Measurements from ENCODE around the gene HTR3A.

HTR3A gene

GRCh38 chr11:113949891-113950290 is 25.0 kb upstream of the HTR3A start:
- Histone ChIP-seq H3K36me3 (ENCODE audit: insufficient read depth, low read length) (no peaks in the 10 kb centered on the region), H3K27me3 (ENCODE audit: control insufficient read depth, insufficient read depth, low read length) (peaks cover 56% of the 10 kb centered on the region), H3K4me3 (ENCODE audit: low read length) (no peak overlapping the region), H3K4me1 (ENCODE audit: control insufficient read depth, insufficient read depth, low read length) (no peaks in the 10 kb centered on the region), H3K4me2 (ENCODE audit: low read length) (no peak overlapping the region), H3K9me3 (replicated peaks; ENCODE audit: low read length) (no peaks in the 10 kb centered on the region), H3K9ac (ENCODE audit: low read depth, low read length) (no peak overlapping the region)

- H3K4me2 ChIP-seq (ENCODE audit: low read length), result no peak overlapping the region
- no peaks in the 10 kb centered on the region for H3K9me3 ChIP-seq (replicated peaks; ENCODE audit: low read length)
- H3K4me1 ChIP-seq (ENCODE audit: control insufficient read depth, insufficient read depth, low read length), result no peaks in the 10 kb centered on the region
- H3K27me3 ChIP-seq (ENCODE audit: control insufficient read depth, insufficient read depth, low read length), result peaks cover 56% of the 10 kb centered on the region
- H3K9ac ChIP-seq (ENCODE audit: low read depth, low read length), result no peak overlapping the region
- no peak overlapping the region for H3K4me3 ChIP-seq (ENCODE audit: low read length)
- no peaks in the 10 kb centered on the region for H3K36me3 ChIP-seq (ENCODE audit: insufficient read depth, low read length)
Measured at GRCh38 chr11:113951537-113951936, 23.4 kb upstream of the HTR3A start.

GRCh38 chr11:113952070-113952469 is 22.8 kb upstream of the HTR3A start:
- H3K9me3 ChIP-seq (replicated peaks; ENCODE audit: low read length), result no peaks in the 10 kb centered on the region
- H3K4me1 ChIP-seq (ENCODE audit: control insufficient read depth, insufficient read depth, low read length), result no peaks in the 10 kb centered on the region
- H3K4me2 ChIP-seq (ENCODE audit: low read length), result no peak overlapping the region
- H3K36me3 ChIP-seq (ENCODE audit: insufficient read depth, low read length), result no peaks in the 10 kb centered on the region
- H3K4me3 ChIP-seq (ENCODE audit: low read length), result no peak overlapping the region
- H3K27me3 ChIP-seq (ENCODE audit: control insufficient read depth, insufficient read depth, low read length), result peaks cover 60% of the 10 kb centered on the region
- H3K9ac ChIP-seq (ENCODE audit: low read depth, low read length), result no peak overlapping the region

GRCh38 chr11:113952588-113952987 is 22.3 kb upstream of the HTR3A start:
- no peak overlapping the region for H3K9ac ChIP-seq (ENCODE audit: low read depth, low read length)
- no peak overlapping the region for H3K4me3 ChIP-seq (ENCODE audit: low read length)
- peaks cover 60% of the 10 kb centered on the region for H3K27me3 ChIP-seq (ENCODE audit: control insufficient read depth, insufficient read depth, low read length)
- H3K4me2 ChIP-seq (ENCODE audit: low read length), result no peak overlapping the region
- H3K4me1 ChIP-seq (ENCODE audit: control insufficient read depth, insufficient read depth, low read length), result no peaks in the 10 kb centered on the region
- no peaks in the 10 kb centered on the region for H3K9me3 ChIP-seq (replicated peaks; ENCODE audit: low read length)
- H3K36me3 ChIP-seq (ENCODE audit: insufficient read depth, low read length), result no peaks in the 10 kb centered on the region

GRCh38 chr11:113954235-113954634 is 20.7 kb upstream of the HTR3A start:
- H3K4me1 ChIP-seq (ENCODE audit: control insufficient read depth, insufficient read depth, low read length), result no peaks in the 10 kb centered on the region
- H3K4me3 ChIP-seq (ENCODE audit: low read length), result no peak overlapping the region
- peaks cover 68% of the 10 kb centered on the region for H3K27me3 ChIP-seq (ENCODE audit: control insufficient read depth, insufficient read depth, low read length)
- H3K4me2 ChIP-seq (ENCODE audit: low read length), result no peak overlapping the region
- H3K9me3 ChIP-seq (replicated peaks; ENCODE audit: low read length), result no peaks in the 10 kb centered on the region
- no peak overlapping the region for H3K9ac ChIP-seq (ENCODE audit: low read depth, low read length)
- H3K36me3 ChIP-seq (ENCODE audit: insufficient read depth, low read length), result no peaks in the 10 kb centered on the region

GRCh38 chr11:113956986-113957385 is 17.9 kb upstream of the HTR3A start:
- Histone ChIP-seq H3K4me2 (ENCODE audit: low read length) (no peak overlapping the region), H3K4me3 (ENCODE audit: low read length) (no peak overlapping the region), H3K36me3 (ENCODE audit: insufficient read depth, low read length) (no peaks in the 10 kb centered on the region), H3K9ac (ENCODE audit: low read depth, low read length) (no peak overlapping the region), H3K27me3 (ENCODE audit: control insufficient read depth, insufficient read depth, low read length) (peaks cover 71% of the 10 kb centered on the region), H3K4me1 (ENCODE audit: control insufficient read depth, insufficient read depth, low read length) (no peaks in the 10 kb centered on the region), H3K9me3 (replicated peaks; ENCODE audit: low read length) (no peaks in the 10 kb centered on the region)

GRCh38 chr11:113960702-113961330 is 14.1 kb upstream of the HTR3A start:
- Histone ChIP-seq H3K4me1 (ENCODE audit: control insufficient read depth, insufficient read depth, low read length) (no peaks in the 10 kb centered on the region), H3K9me3 (replicated peaks; ENCODE audit: low read length) (no peaks in the 10 kb centered on the region), H3K27me3 (ENCODE audit: control insufficient read depth, insufficient read depth, low read length) (peaks cover 56% of the 10 kb centered on the region), H3K4me2 (ENCODE audit: low read length) (no peak overlapping the region), H3K36me3 (ENCODE audit: insufficient read depth, low read length) (no peaks in the 10 kb centered on the region), H3K4me3 (ENCODE audit: low read length) (no peak overlapping the region), H3K9ac (ENCODE audit: low read depth, low read length) (no peak overlapping the region)

- peaks cover 49% of the 10 kb centered on the region for H3K27me3 ChIP-seq (ENCODE audit: control insufficient read depth, insufficient read depth, low read length)
- no peak overlapping the region for H3K4me2 ChIP-seq (ENCODE audit: low read length)
- H3K4me1 ChIP-seq (ENCODE audit: control insufficient read depth, insufficient read depth, low read length), result no peaks in the 10 kb centered on the region
- no peaks in the 10 kb centered on the region for H3K36me3 ChIP-seq (ENCODE audit: insufficient read depth, low read length)
- H3K9ac ChIP-seq (ENCODE audit: low read depth, low read length), result no peak overlapping the region
- H3K4me3 ChIP-seq (ENCODE audit: low read length), result no peak overlapping the region
- no peaks in the 10 kb centered on the region for H3K9me3 ChIP-seq (replicated peaks; ENCODE audit: low read length)
Measured at GRCh38 chr11:113967361-113967760, 7.5 kb upstream of the HTR3A start.

- H3K4me1 ChIP-seq (ENCODE audit: control insufficient read depth, insufficient read depth, low read length), result no peaks in the 10 kb centered on the region
- no peak overlapping the region for H3K4me3 ChIP-seq (ENCODE audit: low read length)
- no peak overlapping the region for H3K9ac ChIP-seq (ENCODE audit: low read depth, low read length)
- no peak overlapping the region for H3K4me2 ChIP-seq (ENCODE audit: low read length)
- H3K9me3 ChIP-seq (replicated peaks; ENCODE audit: low read length), result no peaks in the 10 kb centered on the region
- peaks cover 76% of the 10 kb centered on the region for H3K27me3 ChIP-seq (ENCODE audit: control insufficient read depth, insufficient read depth, low read length)
- H3K36me3 ChIP-seq (ENCODE audit: insufficient read depth, low read length), result no peaks in the 10 kb centered on the region
Measured at GRCh38 chr11:113971506-113972195, 3.3 kb upstream of the HTR3A start.

- H3K9ac ChIP-seq (ENCODE audit: low read depth, low read length), result no peak overlapping the region
- H3K4me1 ChIP-seq (ENCODE audit: control insufficient read depth, insufficient read depth, low read length), result no peaks in the 10 kb centered on the region
- peaks cover 88% of the 10 kb centered on the region for H3K27me3 ChIP-seq (ENCODE audit: control insufficient read depth, insufficient read depth, low read length)
- no peak overlapping the region for H3K4me2 ChIP-seq (ENCODE audit: low read length)
- H3K4me3 ChIP-seq (ENCODE audit: low read length), result no peak overlapping the region
- no peaks in the 10 kb centered on the region for H3K9me3 ChIP-seq (replicated peaks; ENCODE audit: low read length)
- H3K36me3 ChIP-seq (ENCODE audit: insufficient read depth, low read length), result no peaks in the 10 kb centered on the region
Measured at GRCh38 chr11:113977071-113977490, 2.2 kb downstream of the HTR3A start.

- H3K4me3 ChIP-seq (ENCODE audit: low read length), result no peak overlapping the region
- H3K4me1 ChIP-seq (ENCODE audit: control insufficient read depth, insufficient read depth, low read length), result no peaks in the 10 kb centered on the region
- no peak overlapping the region for H3K4me2 ChIP-seq (ENCODE audit: low read length)
- no peak overlapping the region for H3K9ac ChIP-seq (ENCODE audit: low read depth, low read length)
- no peaks in the 10 kb centered on the region for H3K9me3 ChIP-seq (replicated peaks; ENCODE audit: low read length)
- peaks cover 88% of the 10 kb centered on the region for H3K27me3 ChIP-seq (ENCODE audit: control insufficient read depth, insufficient read depth, low read length)
- H3K36me3 ChIP-seq (ENCODE audit: insufficient read depth, low read length), result no peaks in the 10 kb centered on the region
Measured at GRCh38 chr11:113977701-113978100, 2.8 kb downstream of the HTR3A start.

- Histone ChIP-seq H3K9me3 (replicated peaks; ENCODE audit: low read length) (no peaks in the 10 kb centered on the region), H3K4me2 (ENCODE audit: low read length) (no peak overlapping the region), H3K4me3 (ENCODE audit: low read length) (no peak overlapping the region), H3K27me3 (ENCODE audit: control insufficient read depth, insufficient read depth, low read length) (peaks cover 93% of the 10 kb centered on the region), H3K9ac (ENCODE audit: low read depth, low read length) (no peak overlapping the region), H3K36me3 (ENCODE audit: insufficient read depth, low read length) (no peaks in the 10 kb centered on the region), H3K4me1 (ENCODE audit: control insufficient read depth, insufficient read depth, low read length) (no peaks in the 10 kb centered on the region)
Measured at GRCh38 chr11:113979431-113979830, 4.5 kb downstream of the HTR3A start.
